ENCODE results near the gene MMGT1. TPM values are rescaled to one million over a fixed set of nuclear protein-coding genes. Genes with fewer than 3 reads are reported as not detected.
A peak's percentile ranks its signal among the peaks of the same experiment; 100 is the strongest.

Gene MMGT1
- total RNA-seq, 1 experiment from 2014 or later: 18.3 TPM

DNA sequence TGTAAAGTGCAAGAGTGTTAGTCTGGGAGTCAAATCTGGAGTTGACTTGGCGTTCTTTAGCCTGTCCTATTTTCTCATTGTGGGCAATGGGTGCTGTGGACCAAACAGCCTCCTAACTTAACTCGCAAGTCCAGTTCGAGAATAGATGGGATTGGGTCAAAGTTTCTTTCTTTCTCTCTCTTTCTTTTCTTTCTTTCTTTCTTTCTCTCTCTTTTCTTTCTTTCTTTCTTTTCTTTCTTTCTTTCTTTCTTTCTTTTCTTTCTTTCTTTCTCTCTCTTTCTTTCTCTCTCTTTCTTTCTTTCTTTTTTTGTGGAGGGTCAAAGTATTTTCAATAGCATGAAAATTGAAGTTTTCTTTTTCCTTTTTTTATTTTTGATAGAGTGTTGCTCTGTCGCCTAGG, 14.5 kb upstream of the MMGT1 start:
- no peak for DNase-seq
- no peaks in the 10 kb centered on the region for H3K36me3 ChIP-seq (ENCODE audit: control insufficient read depth, insufficient read depth, low read length)
- Mint-ChIP-seq H3K9me3 (ENCODE audit: unreplicated experiment) (no peaks in the 10 kb centered on the region), H3K36me3 (ENCODE audit: insufficient read depth, unreplicated experiment) (no peaks in the 10 kb centered on the region), H3K4me1 (ENCODE audit: low read depth, unreplicated experiment) (peaks cover 15% of the 10 kb centered on the region), H3K27me3 (ENCODE audit: insufficient read depth, unreplicated experiment) (no peaks in the 10 kb centered on the region), H3K4me3 (ENCODE audit: unreplicated experiment) (no peak overlapping the region), H3K27ac (ENCODE audit: unreplicated experiment) (no peak overlapping the region)
- H3K27me3 ChIP-seq (replicated peaks; ENCODE audit: control insufficient read depth, insufficient read depth, low read length): no peaks in the 10 kb centered on the region
- CTCF ChIA-PET: no interaction called here
- BruUV-seq (replicated peaks): no TSS peak
- POLR2A ChIA-PET: no interaction called here
- intact Hi-C loops (cut with micrococcal nuclease; ENCODE audit: unreplicated experiment): no loop called here
- H3K4me1 ChIP-seq: no peaks in the 10 kb centered on the region
- H3K9me3 ChIP-seq: no peaks in the 10 kb centered on the region
- no peak for TF ChIP-seq CTCF (IDR thresholded peaks at IDR 0.05; ENCODE audit: insufficient read depth in 1 of 2, low read depth in 1 of 2, low read length in 1 of 2, severe bottlenecking in 1 of 2, unreplicated experiment in 1 of 2)
- H3K4me3 ChIP-seq (ENCODE audit: low read depth, low read length): no peak overlapping the region

- H3K27me3 Mint-ChIP-seq (ENCODE audit: insufficient read depth, unreplicated experiment): no peaks in the 10 kb centered on the region
- no peaks in the 10 kb centered on the region for H3K27me3 ChIP-seq (replicated peaks; ENCODE audit: control insufficient read depth, insufficient read depth, low read length)
- no peaks in the 10 kb centered on the region for H3K36me3 ChIP-seq (ENCODE audit: control insufficient read depth, insufficient read depth, low read length)
- no TSS peak for BruUV-seq (replicated peaks)
- intact Hi-C loops (cut with micrococcal nuclease; ENCODE audit: unreplicated experiment): no loop called here
- H3K4me1 ChIP-seq: no peaks in the 10 kb centered on the region
- DNase-seq: no peak
- H3K36me3 Mint-ChIP-seq (ENCODE audit: insufficient read depth, unreplicated experiment): no peaks in the 10 kb centered on the region
- no peaks in the 10 kb centered on the region for H3K9me3 Mint-ChIP-seq (ENCODE audit: unreplicated experiment)
- H3K27ac Mint-ChIP-seq (ENCODE audit: unreplicated experiment): peak overlapping the region; percentile 66
- H3K4me1 Mint-ChIP-seq (ENCODE audit: low read depth, unreplicated experiment): peaks cover 22% of the 10 kb centered on the region
- H3K4me3 ChIP-seq (ENCODE audit: low read depth, low read length): peak overlapping the region; percentile 63
- peak overlapping the region; percentile 76 for H3K4me3 Mint-ChIP-seq (ENCODE audit: unreplicated experiment)
- ChIA-PET CTCF (no interaction called here), POLR2A (no interaction called here)
- no peak for TF ChIP-seq CTCF (IDR thresholded peaks at IDR 0.05; ENCODE audit: insufficient read depth in 1 of 2, low read depth in 1 of 2, low read length in 1 of 2, severe bottlenecking in 1 of 2, unreplicated experiment in 1 of 2)
- no peaks in the 10 kb centered on the region for H3K9me3 ChIP-seq
These were observed 12.2 kb upstream of the MMGT1 start for GRCh38 chrX:135985973-135986310.

DNA sequence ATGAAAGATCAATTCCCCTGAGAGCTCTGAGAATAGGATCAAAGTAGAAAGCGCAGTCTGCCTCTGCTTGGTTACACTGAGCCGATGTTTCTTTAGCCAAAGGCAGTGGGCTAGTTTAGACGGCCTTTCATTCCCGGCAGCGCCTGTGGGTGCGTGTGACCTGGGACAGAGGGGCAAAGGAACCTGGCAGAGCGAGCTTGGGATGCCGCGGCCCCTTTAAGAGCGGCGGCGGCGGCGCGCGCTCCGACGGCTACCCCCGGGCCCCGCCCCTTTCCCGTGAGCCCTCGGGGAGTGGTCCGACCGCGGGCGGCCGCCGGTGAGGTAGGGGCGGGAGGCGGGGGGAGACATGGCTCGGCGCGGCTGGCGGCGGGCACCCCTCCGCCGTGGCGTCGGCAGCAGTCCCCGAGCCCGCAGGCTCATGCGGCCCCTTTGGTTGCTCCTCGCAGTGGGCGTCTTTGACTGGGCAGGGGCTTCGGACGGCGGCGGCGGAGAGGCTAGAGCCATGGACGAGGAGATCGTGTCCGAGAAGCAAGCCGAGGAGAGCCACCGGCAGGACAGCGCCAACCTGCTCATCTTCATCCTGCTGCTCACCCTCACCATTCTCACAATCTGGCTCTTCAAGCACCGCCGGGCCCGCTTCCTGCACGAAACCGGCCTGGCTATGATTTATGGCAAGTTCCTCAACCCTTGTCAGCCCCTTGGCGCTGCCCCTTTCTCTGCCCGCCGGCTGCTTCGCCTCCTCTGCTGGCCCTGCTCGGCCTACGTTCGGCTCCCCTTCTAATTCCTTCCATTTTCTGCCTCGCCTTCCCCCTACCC, 11.6 kb upstream of the MMGT1 start, which contains the start of gene SLC9A6:
TSS of gene SLC9A6 (plus strand) at position 279 of the 816 bp plus-strand sequence. CDS start at position 503, 224 bp downstream.
- H3K9me3 ChIP-seq: no peaks in the 10 kb centered on the region
- DNase-seq: peak; percentile 66 to 76
- POLR2A ChIA-PET: interaction anchor here (0.7 kb wide), 1 partner anchor 20 kb away, joined by 3 read pairs; no protein-coding TSS in a partner anchor
- intact Hi-C loops (cut with micrococcal nuclease; ENCODE audit: unreplicated experiment): no loop called here
- peaks cover 22% of the 10 kb centered on the region for H3K4me1 Mint-ChIP-seq (ENCODE audit: low read depth, unreplicated experiment)
- no peaks in the 10 kb centered on the region for H3K27me3 ChIP-seq (replicated peaks; ENCODE audit: control insufficient read depth, insufficient read depth, low read length)
- BruUV-seq (replicated peaks): no TSS peak
- no peaks in the 10 kb centered on the region for H3K4me1 ChIP-seq
- no peaks in the 10 kb centered on the region for H3K36me3 ChIP-seq (ENCODE audit: control insufficient read depth, insufficient read depth, low read length)
- H3K27me3 Mint-ChIP-seq (ENCODE audit: insufficient read depth, unreplicated experiment): no peaks in the 10 kb centered on the region
- H3K4me3 ChIP-seq (ENCODE audit: low read depth, low read length): peak within 1 kb of the TSS; percentile 63
- TF ChIP-seq CTCF (IDR thresholded peaks at IDR 0.05; ENCODE audit: insufficient read depth in 1 of 2, low read depth in 1 of 2, low read length in 1 of 2, severe bottlenecking in 1 of 2, unreplicated experiment in 1 of 2): no peak
- no peaks in the 10 kb centered on the region for H3K9me3 Mint-ChIP-seq (ENCODE audit: unreplicated experiment)
- H3K27ac Mint-ChIP-seq (ENCODE audit: unreplicated experiment): peak within 1 kb of the TSS; percentile 73
- no peaks in the 10 kb centered on the region for H3K36me3 Mint-ChIP-seq (ENCODE audit: insufficient read depth, unreplicated experiment)
- peak within 1 kb of the TSS; percentile 76 for H3K4me3 Mint-ChIP-seq (ENCODE audit: unreplicated experiment)
- CTCF ChIA-PET: no interaction called here

Data from Caco-2 (cell line).